Left lobe of liver (tissue), 2 donors: ENCODE results near the gene CACNA2D1. TPM values are rescaled to one million over a fixed set of nuclear protein-coding genes. Genes with fewer than 3 reads are reported as not detected.

Experiments used
- ATAC-seq: fragments of 200-7000 bp; cut with Tn5 transposase; one replicate; pipeline ENCODE4 v1.9.1; 2020; ENCODE audit warnings: mild to moderate bottlenecking, moderate library complexity
- DNase-seq: peaks from one replicate; pipeline ENCODE4 v3.0.0-alpha.2; 2020; ENCODE audit warnings: low spot score
- total RNA-seq: library from RNA; stranded (reverse); gene quantifications from one replicate; pipeline ENCODE4 v1.2.1, GENCODE V29; 2021
- donor health status: DM: no; HTN: no; CAD: no; lungs with moderate emphysema.
- donor health status: DM: no; HTN: yes; CAD: no.

The CACNA2D1 gene
- total RNA-seq, 1 donor from 2014 or later = 0.91 TPM

DNA sequence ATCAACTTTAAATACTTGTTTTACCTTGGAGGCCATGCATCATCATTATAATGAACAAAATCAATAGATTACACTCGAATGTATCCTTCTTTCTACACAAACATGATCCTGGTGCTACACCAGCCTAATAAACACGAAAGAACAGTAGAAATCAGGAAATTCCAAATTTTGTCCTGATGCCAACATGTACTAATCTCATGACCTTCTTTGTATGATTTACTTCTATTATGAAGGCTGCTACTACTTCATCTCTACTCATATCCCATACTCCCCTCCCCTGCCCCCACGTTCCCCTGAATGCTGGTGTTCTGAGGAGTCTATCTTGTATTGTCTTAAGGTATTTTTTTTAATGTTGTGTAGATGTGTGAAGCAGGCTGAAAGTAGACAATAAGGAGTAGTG is 315.0 kb downstream of the CACNA2D1 start:
- ATAC-seq (no peak), DNase-seq (no peak)

DNA sequence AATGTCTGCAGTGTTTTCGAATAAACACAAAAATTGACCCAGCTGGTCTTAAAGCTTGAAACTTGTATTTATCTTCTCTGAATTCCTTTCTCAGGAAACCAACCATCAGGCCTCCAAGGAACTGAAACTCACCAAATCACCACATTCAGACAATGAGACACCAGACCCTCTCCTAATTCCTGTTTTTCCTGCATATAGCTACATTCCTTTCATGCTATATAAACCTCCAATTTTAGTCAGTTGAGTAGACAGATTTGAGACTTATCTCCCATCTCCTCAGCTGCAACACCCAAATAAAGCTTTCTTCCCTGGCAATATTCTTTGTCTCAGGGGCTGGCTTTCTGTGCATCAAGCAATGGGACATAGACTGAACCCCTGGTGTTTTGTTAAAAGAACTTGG is 317.0 kb downstream of the CACNA2D1 start:
- DNase-seq (no peak), ATAC-seq (no peak)

DNA sequence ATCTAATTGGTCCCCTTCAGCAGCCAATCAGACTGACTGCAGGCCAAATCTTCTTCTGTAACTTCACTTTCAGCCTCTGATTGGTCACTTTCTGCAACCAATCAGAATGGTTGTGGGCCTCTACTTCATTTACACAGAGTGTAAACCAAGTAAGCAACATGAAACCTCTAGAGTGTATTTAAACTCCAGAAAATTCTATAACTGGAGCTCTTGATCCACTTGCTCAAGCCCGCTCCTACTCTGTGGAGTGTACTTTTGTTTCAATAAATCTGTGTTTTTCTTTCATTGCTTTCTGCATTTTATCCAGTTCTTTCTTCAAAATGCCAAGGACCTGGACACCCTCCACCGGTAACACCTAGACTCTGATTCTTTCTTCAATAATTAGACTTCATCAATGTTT is 319.1 kb downstream of the CACNA2D1 start:
- no peak for DNase-seq
- no peak for ATAC-seq

DNA sequence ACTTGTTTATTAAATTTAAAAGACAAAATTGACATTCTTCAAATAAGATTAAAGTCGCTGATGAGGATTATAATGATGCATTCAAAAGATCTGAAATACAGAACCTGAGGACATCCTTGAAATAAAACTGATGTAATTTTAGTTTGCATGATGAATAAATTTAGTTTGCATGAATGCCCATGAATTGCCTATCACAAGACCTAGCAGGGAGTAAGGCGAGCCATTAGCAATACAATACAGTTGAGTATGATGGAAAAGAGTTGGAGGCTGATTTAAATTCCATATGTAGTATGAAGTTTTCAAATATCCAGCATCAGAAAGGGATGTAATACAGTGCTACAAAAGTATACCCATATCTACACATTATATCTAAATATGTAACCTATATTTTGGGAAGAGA is 321.3 kb downstream of the CACNA2D1 start:
- DNase-seq (no peak), ATAC-seq (no peak)

DNA sequence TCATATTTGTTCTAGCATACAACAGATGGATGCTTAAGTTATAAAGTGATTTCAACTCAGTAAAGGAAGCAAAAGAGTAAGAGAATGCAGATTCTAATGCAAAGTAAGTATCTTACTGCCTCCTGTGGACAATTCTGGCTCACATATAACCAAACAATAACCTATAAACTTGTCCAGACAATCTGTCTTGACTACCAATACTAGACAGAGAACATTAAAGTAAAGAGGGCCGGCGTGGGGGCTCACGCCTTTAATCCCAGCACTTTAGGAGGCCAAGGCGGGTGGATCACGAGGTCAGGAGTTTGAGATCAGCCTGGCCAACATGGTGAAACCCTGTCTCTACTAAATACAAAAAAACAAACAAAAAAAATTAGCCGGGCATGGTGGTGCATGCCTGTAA is 329.3 kb downstream of the CACNA2D1 start:
- no peak for ATAC-seq

DNA sequence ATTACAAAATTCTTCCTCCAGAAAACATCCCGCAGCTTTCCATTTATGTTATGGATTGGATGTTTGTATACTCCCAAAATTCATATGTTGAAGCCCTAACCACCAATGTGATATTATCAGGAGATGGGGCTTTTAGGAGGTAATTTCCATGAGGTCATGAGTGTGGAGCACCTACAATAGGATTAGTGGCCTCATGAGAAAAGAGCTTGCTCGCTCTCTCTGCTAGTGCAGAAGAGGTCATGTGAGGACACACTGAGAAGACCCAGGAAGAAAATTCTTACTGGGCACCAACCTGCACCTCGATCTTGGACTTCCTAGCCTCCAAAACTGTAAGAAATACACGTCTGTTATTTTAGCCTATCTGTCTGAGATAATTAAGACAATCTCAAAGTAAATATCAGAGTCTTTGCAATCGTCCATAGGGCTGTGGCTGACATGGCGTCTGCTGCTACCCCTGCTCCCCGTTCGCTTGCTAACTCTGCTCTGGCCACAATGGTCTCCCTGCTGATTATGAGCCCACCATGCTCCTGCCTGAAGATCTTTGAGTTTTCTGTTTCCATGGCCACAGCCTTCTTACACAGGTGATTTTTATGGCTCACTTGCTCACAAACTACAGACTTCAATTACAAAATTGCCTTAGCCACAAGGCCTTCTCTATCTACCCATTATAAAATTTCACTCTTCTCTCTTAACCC is 333.3 kb downstream of the CACNA2D1 start:
- ATAC-seq = no peak
- no peak for DNase-seq

More for the DNA sequence above, 329.3 kb downstream of the CACNA2D1 start:
- DNase-seq = no peak

DNA sequence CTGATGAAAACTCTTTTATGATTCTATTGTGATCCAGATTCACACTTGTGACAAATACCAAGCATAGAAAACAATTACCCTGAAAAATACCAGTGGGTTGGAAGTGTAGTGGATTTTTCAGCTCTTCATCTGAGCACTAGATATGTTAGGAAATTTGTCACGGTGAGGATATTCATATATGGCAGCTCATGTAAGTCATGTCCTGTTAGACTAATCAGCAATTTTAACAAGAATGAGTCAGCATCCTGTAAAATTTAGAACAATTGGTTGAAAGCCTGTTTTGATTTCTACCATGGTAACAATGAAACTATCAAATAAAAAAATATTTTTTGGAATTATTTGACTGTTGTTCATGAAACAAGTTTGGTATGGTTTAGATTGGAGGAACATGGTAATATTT is 334.3 kb downstream of the CACNA2D1 start:
- ATAC-seq = no peak
- no peak for DNase-seq

DNA sequence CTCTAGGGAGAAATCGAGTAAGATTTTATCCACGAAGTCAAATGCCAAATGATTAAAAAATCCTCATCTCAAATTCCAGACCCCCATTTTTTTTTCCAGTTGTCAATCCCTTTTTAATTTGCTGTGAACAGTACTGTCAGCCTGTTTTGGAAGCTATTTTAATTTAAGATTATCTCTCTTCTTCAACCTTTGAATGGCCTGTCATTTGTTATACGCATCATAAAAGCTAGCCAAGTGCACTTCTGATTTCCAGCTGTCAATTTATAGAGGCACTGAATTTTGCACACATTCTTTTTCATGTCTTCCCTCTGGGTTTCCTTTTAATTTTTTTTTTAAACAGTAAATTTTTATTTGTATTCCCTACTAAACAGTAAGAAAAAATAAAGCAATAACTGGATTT is 337.4 kb downstream of the CACNA2D1 start:
- ATAC-seq (no peak), DNase-seq (no peak)

DNA sequence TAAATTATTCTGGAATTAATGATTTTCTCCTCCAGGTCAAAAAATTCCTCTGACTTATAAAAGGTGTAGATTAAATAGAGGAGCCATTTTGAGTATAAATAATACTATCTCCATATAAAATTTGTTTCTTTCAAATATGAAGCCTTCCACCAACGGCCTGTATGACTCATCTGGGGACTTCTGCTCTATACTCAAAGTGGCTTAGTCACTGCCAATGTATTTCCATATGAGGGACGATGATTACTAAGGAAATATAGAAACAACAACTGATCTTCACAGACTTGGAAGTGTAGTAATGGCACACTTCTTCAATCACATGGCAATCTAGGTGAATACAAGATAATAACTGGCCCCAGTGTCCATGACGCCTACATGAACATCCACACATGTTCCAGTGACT is 338.1 kb downstream of the CACNA2D1 start:
- DNase-seq (no peak), ATAC-seq (no peak)

DNA sequence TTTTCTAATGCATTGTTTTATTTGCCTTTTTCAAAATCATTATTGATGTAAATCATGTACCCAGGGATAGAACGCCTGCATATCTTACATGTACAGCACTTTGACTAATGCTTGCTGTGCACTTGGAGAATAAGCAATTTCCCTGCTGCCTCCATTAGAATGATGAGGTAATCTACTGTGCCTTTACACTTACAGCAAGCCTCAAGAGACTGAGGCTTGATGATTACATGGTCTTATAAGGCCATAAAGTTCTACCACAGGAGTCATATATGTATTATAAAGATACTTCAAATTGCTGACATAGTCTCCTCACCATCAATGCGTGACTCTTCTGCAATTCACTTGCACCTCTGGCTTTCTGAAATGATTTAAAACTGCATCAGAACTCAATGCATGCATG is 345.2 kb downstream of the CACNA2D1 start:
- DNase-seq (no peak), ATAC-seq (no peak)

DNA sequence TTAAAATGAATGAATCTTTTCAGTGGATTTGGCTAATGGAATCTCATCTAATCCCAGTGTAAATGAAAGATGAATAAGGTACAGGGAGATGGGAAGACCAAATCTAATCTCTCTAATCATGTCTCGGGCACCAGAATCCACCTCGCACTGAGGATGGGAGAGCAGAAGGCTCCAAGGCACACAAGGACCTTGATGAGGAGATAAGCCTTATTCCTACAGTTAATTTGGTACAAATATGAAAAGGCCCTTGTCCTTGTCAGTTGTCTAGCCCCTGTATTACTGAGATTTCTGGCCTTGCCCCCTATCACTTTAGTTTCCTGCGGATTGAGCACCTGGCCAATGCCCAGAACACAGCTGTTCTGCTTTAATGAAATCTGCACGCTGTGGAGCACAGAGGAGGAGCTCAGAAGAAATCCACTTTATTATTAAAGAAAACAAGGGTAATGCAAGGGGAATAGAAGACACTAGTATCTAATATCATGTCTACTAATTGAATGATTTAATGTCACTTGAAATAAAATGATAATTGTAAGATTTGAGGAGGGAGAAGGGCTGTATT is 352.4 kb downstream of the CACNA2D1 start:
- DNase-seq (no peak), ATAC-seq (no peak)

DNA sequence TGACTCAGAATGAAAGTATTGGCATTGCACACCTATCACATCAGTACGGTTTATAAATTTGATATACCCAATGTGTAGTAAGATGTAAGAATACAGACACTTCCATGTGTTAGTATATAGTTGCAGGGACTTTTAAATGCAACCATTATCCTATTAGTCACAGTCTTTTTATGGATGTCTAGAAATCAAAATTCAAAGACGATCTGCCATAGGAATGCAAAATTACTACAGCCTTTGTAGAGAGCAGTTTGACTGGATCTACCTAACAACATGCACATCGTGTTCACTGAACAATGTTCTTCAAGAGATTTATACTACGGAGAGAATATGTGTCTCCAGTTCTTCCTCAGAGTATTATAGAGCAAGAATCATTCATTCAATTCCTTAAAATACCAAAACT is 356.5 kb downstream of the CACNA2D1 start:
- no peak for ATAC-seq
- no peak for DNase-seq

DNA sequence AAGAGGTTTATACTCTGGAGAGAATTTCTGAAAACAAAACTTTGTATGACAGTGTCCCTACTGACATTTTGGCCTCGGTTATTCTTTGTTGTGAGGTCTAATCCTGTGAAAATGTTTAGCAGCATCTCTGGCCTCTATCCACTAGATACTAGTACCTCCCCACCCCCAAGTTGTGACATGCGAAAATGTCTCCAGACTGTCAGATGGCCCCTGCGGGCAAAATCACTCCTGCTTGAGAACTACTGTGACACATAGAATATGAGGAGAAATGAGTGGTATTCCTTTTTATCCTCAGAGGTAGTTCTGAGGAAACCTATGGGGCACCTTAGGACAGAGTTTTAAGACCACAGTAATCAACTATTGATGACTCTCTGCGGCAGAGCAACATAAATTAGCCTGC is 358.5 kb downstream of the CACNA2D1 start:
- DNase-seq (no peak), ATAC-seq (no peak)

DNA sequence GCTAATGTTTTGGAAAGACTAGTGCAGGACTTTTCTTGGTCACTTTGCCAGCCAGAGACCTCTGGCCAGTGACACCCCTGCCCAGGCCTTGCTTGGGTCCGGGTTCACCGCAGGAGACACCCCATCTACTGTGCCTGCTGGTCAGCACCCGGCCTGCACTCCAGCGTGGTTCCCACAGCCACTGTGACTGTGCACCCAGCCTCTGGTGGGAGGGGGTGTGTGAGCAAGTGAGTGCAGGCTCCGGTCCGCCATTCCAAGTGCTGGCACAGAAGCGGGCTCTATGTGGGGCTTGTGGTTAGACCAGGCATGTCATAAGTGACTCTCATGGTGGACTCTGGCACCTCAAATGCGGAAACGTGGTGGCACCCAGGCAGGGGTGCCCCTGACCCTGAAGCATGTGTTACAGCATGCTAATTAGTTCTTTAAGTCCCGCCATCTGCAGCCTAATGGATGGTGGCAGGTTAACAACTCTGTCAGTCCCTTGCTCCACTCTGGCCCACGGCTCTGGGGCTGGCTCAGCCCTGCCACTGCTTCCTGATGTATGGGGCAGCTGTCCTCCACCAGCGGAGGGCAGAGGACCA is 361.8 kb downstream of the CACNA2D1 start:
- DNase-seq (no peak), ATAC-seq (no peak)

DNA sequence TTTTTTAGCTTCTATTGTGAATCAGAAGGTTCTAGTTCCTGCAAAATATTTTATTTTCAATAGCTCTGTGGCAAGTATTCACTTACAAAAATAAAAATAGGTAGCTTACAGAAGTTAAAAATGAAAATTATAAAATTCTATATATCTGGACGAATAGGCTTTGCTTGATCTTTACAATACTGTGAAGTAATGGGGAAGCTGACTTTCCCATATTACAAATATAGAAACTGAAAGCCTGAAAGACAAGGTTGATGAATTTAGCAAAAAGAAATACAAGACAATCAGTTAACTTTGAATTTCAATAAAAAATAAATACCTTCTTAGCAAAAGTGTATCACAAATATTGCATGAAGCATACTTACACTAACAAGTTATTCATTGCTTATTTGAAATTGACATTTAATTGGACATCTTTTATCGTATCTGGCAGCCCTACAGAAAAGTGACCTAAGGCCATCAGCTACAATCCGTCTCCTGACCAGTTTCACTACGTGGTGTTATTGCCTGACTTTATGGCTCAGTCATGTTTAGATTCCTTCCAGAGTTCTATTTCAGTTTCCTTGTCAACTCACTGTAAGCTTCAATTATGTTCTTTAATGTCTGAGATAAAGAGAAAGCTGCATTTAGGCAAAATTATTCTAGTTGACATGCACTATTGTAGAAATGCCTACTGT is 363.2 kb downstream of the CACNA2D1 start:
- DNase-seq (no peak), ATAC-seq (no peak)

DNA sequence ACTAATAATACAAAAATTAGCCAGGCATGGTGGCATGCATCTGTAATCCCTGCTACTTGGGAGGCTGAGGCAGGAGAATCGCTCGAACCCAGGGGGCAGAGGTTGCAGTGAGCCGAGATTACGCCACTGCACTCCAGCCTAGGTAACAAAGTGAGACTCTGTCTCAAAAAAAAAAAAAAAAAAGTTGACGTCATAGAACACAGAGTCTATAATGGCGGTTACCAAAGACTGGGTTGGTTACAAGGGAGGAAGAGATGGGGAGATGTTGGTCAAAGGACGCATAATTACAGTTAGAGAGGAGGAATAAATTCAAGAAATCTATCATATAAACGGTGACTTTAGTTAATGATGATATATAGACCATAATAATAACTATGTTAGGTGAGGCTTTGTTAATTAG is 364.1 kb downstream of the CACNA2D1 start:
- ATAC-seq (no peak), DNase-seq (no peak)

DNA sequence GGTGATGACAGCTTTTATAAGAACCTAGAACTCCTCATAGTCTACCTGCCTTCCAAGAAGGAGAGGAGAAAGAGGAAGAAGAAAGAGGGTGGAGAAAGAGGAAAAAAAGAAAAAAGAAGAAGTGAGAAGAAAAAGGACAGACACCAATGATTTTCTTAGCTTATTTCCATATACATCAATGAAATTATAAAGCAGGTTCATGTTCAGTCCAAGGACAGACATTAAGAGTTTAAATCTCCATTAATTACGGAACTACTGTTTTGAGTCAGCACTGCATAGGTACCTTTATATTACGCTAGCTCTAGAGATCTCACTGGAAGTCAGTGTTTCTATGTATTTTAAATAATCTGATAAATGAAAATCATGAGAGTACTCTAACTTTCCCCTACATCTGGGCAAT is 364.8 kb downstream of the CACNA2D1 start:
- DNase-seq (no peak), ATAC-seq (no peak)

DNA sequence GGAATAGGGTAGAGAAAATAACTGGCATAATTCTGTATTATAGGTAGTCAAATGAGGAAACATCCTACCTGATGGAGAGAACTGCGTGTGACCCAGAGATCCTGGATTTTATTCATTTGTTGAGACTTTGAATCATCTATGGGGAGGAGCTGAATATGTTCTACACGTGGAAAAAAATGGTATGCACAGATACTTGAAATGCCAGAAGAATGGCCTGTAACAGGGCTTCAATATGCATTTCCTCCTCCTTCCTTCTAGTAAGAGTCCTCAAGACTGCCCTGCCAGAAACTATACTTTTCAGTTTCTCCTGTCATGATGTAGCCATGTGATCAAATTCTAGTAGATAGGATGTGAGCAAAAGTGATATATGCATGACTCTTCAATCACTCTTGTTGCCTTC is 372.1 kb downstream of the CACNA2D1 start:
- ATAC-seq = no peak
- DNase-seq = no peak

DNA sequence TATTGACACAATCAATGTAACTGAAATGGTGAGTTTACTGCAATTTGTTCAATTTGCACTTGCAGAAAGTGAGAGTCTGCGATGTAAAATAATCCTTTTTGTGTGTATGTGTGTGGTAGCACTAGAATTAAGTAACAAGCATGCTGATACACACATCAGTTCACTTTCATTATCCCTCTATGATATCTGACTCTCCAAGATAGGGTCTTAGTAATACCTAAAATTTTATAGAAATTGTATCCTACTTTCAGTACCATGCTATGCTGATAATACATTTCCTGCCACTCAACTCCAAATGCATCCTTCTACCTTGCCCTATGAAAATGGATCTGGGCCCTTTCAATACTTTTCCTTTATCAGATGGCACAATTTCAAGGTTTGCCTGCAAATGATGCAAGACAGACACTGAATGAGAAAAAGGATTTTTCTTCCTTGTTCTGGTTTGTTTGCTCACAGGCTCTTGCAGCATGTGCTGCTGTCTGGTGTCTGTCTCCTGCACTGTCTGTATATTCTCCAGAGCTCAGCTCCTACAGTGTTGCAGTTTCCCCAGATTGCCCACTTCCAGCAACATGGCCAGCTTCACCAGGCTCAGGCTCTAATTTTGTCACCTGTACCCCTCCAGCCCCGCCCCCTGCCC is 375.8 kb downstream of the CACNA2D1 start:
- no peak for DNase-seq
- ATAC-seq = no peak

DNA sequence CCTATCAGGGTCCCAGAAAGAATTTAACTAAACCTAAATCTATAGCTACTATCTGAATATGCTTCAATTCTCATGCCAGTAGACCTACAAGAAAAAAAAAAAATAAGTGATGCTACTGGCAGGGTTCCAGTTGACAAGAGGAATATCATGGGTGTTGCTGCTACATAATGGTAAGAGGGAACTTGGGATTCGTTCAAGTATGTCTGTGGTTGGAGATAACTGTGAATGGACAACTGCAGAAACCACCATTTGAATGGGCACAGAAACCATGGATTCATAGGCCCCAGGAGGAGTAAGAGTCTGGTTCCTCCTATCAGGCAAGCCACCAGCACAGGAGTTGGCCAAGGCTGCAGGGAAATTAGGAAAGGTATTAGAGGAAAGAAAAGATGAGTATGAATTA is 386.1 kb downstream of the CACNA2D1 start:
- ATAC-seq (no peak), DNase-seq (no peak)

DNA sequence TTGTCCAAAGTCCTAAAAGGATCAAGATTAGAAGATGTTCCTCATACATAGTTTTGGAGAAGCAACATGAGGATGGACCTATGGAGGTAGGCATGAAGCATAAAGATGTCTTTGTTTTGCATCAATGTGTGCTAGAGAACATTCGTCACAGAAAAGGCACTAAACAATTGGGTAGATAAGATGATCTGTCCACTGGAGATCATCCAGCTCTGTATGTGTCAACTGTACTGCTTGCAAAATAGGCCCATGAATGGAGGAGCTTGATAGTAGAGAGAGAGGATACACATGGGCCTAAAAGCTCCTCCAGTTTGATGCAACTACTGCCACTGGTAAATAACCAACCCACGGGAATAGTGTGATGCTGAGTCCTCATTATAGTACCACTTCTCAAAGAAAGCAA is 387.3 kb downstream of the CACNA2D1 start:
- DNase-seq = no peak
- ATAC-seq = no peak

DNA sequence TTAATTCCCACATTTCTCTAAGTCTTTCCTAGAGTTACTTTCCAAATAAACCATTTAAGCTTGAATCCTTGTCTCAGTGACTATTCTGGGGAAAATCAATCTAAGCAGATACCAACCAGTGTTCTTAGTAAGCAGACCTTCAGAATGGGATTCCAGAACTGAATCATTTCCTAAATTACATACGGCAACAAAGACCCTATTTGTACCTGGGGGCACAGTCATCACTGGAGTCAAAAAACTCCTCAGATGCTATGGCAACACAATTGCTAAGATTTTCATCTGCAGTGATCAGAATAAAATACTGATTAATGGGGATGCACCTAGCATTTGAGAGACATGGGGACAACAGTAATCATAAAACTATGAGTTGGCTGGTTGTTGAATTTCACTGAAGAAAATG is 389.0 kb downstream of the CACNA2D1 start:
- DNase-seq = no peak
- ATAC-seq = no peak
